SH-SY5Y (cell line): ENCODE measurements around the gene PDHB.

Experiments
- GATA2 ChIP-seq: IDR thresholded peaks from 2 replicates; pipeline ENCODE4 v1.6.1; 2011; ENCODE audit warnings: mild to moderate bottlenecking, low read depth, low read length
- GATA3 ChIP-seq: IDR thresholded peaks from 2 replicates; pipeline ENCODE4 v1.6.1; 2011; ENCODE audit warnings: low read depth, mild to moderate bottlenecking, low read length, moderate library complexity

DNA sequence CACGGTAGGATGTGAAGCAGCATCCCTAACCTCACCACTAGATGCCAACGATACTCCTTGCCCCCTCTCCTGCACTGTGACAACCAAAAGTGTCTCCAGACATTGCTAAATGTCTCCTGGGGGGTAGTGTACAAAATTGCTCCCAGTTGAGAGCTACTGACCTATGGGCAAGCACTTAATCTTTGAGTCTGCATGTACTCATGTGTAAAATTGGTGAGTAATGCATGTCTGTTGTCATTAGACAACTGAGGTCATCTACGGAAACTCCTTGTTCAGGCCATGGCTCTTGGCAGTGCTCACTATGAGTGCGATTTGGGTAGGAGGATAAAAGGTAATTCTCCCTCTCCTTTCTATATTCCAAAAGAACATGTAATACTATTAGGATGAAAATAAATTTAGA is 29.2 kb downstream of the PDHB start:
- TF ChIP-seq GATA3 (no peak), GATA2 (no peak)
